H1 (cell line): ENCODE results near the gene MORN4. TPM values are rescaled to one million over a fixed set of nuclear protein-coding genes. Genes with fewer than 3 reads are reported as not detected.

Experiments used
- ASH2L ChIP-seq: fragments of 200-600, 300-600 bp; sonication (generic); IDR thresholded peaks from one replicate; pipeline ENCODE4 v1.7.1; 2017; ENCODE audit warnings: low read length
- BRCA1 ChIP-seq: IDR thresholded peaks from 2 replicates; pipeline ENCODE4 v1.6.1; 2012; ENCODE audit warnings: low read depth, low read length, improper control_type of control experiment
- KDM4A ChIP-seq: IDR thresholded peaks from one replicate; pipeline ENCODE4 v1.7.1; 2012; ENCODE audit warnings: low read depth, mild to moderate bottlenecking, moderate library complexity, low read length, inconsistent platforms; ENCODE audit not compliant: severe bottlenecking
- NANOG ChIP-seq: IDR thresholded peaks from 2 replicates; pipeline ENCODE4 v1.6.1; 2011; ENCODE audit warnings: low read length, low read depth, mild to moderate bottlenecking, inconsistent platforms; ENCODE audit not compliant: insufficient read depth, poor library complexity, severe bottlenecking
- POLR2A ChIP-seq, 2 experiments: IDR thresholded peaks; 1 replicate in 1 of 2; 2 replicates in 1 of 2; pipeline ENCODE4 v1.6.1; 2011; ENCODE audit warnings: low read depth in 2 of 2, low read length in 2 of 2, mild to moderate bottlenecking in 2 of 2; ENCODE audit errors: control extremely low read depth in 1 of 2
- RFX5 ChIP-seq: IDR thresholded peaks from 2 replicates; pipeline ENCODE4 v1.6.1; 2011; ENCODE audit warnings: low read depth, low read length, improper control_type of control experiment, borderline replicate concordance
- RNF2 ChIP-seq: fragments of 200-900, 300-1000 bp; sonication (generic); IDR thresholded peaks from 2 replicates; pipeline ENCODE4 v1.7.1; 2016; ENCODE audit warnings: borderline replicate concordance, low read depth, mild to moderate bottlenecking, antibody characterized with exemption, low read length; ENCODE audit not compliant: poor library complexity, severe bottlenecking; ENCODE audit errors: missing control alignments
- polyA plus RNA-seq, 7 experiments: library from polyadenylated mRNA; depleted of rRNA in 3 of 7; stranded (reverse) in 5 of 7; unstranded in 2 of 7; fragments of >200 nt in 5 of 7; fragments of 200-250 nt in 2 of 7; gene quantifications; 1 replicate in 5 of 7; 2 replicates in 1 of 7; 4 replicates in 1 of 7; pipeline versions ENCODE4 v1.2.1 to v1.2.3, GENCODE V29; 2011 to 2013; ENCODE audit warnings: missing spikeins in 2 of 7, mixed read lengths in 2 of 7
- total RNA-seq: library from RNA; stranded (reverse); fragmentation: NEBNext Ultra II Directional; extraction: Animal tissue kit (Norgen Biotek cat#: 25700); gene quantifications from 2 replicates; pipeline ENCODE4 v1.2.1, GENCODE V29; 2021
- TF ChIP-seq, protein P1 (sequence below): fragments of 300-600 bp; sonication (generic); IDR thresholded peaks from 2 replicates; pipeline ENCODE4 v1.7.1; 2012; ENCODE audit warnings: low read length, moderate library complexity, mild to moderate bottlenecking, inconsistent platforms; ENCODE audit not compliant: insufficient replicate concordance

MORN4 gene
- total and polyA plus RNA-seq, 2 of the 8 experiments (the other 6 are each of a cell fraction or from before 2014, with no cell fraction given): 13.6 to 22.0 TPM

DNA sequence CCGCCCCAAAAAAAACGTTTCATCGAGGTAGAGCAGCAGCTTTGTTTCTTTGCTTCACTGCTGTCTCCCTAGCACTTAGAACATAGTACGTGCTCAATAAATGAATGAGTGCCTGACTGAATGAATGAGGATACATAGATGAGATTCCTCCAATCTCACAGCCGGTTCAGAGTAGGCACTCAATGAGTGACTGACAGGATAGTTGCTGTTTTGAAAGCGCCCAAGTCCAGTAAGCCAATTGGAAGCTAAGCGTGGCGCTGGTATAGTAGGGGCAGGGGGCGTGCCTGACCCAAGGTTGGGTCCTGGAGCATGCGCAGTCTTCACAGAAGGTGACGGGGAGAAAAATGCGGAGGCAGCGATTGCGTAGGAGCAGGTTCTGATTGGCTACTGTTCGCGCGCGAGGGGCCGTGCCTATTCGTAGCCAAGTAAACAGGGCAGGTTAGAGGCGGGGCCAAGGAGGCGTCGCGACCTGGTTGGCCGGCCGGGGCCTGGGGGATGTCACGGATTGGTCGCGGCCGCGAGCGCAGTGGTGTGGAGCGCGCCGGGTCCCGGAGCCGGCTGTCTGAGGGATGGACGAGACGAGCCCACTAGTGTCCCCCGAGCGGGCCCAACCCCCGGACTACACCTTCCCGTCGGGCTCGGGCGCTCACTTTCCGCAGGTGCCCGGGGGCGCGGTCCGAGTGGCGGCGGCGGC is 7.0 kb upstream of the MORN4 start, which contains the start of gene PI4K2A (continued):
- TF ChIP-seq, protein P1, sequence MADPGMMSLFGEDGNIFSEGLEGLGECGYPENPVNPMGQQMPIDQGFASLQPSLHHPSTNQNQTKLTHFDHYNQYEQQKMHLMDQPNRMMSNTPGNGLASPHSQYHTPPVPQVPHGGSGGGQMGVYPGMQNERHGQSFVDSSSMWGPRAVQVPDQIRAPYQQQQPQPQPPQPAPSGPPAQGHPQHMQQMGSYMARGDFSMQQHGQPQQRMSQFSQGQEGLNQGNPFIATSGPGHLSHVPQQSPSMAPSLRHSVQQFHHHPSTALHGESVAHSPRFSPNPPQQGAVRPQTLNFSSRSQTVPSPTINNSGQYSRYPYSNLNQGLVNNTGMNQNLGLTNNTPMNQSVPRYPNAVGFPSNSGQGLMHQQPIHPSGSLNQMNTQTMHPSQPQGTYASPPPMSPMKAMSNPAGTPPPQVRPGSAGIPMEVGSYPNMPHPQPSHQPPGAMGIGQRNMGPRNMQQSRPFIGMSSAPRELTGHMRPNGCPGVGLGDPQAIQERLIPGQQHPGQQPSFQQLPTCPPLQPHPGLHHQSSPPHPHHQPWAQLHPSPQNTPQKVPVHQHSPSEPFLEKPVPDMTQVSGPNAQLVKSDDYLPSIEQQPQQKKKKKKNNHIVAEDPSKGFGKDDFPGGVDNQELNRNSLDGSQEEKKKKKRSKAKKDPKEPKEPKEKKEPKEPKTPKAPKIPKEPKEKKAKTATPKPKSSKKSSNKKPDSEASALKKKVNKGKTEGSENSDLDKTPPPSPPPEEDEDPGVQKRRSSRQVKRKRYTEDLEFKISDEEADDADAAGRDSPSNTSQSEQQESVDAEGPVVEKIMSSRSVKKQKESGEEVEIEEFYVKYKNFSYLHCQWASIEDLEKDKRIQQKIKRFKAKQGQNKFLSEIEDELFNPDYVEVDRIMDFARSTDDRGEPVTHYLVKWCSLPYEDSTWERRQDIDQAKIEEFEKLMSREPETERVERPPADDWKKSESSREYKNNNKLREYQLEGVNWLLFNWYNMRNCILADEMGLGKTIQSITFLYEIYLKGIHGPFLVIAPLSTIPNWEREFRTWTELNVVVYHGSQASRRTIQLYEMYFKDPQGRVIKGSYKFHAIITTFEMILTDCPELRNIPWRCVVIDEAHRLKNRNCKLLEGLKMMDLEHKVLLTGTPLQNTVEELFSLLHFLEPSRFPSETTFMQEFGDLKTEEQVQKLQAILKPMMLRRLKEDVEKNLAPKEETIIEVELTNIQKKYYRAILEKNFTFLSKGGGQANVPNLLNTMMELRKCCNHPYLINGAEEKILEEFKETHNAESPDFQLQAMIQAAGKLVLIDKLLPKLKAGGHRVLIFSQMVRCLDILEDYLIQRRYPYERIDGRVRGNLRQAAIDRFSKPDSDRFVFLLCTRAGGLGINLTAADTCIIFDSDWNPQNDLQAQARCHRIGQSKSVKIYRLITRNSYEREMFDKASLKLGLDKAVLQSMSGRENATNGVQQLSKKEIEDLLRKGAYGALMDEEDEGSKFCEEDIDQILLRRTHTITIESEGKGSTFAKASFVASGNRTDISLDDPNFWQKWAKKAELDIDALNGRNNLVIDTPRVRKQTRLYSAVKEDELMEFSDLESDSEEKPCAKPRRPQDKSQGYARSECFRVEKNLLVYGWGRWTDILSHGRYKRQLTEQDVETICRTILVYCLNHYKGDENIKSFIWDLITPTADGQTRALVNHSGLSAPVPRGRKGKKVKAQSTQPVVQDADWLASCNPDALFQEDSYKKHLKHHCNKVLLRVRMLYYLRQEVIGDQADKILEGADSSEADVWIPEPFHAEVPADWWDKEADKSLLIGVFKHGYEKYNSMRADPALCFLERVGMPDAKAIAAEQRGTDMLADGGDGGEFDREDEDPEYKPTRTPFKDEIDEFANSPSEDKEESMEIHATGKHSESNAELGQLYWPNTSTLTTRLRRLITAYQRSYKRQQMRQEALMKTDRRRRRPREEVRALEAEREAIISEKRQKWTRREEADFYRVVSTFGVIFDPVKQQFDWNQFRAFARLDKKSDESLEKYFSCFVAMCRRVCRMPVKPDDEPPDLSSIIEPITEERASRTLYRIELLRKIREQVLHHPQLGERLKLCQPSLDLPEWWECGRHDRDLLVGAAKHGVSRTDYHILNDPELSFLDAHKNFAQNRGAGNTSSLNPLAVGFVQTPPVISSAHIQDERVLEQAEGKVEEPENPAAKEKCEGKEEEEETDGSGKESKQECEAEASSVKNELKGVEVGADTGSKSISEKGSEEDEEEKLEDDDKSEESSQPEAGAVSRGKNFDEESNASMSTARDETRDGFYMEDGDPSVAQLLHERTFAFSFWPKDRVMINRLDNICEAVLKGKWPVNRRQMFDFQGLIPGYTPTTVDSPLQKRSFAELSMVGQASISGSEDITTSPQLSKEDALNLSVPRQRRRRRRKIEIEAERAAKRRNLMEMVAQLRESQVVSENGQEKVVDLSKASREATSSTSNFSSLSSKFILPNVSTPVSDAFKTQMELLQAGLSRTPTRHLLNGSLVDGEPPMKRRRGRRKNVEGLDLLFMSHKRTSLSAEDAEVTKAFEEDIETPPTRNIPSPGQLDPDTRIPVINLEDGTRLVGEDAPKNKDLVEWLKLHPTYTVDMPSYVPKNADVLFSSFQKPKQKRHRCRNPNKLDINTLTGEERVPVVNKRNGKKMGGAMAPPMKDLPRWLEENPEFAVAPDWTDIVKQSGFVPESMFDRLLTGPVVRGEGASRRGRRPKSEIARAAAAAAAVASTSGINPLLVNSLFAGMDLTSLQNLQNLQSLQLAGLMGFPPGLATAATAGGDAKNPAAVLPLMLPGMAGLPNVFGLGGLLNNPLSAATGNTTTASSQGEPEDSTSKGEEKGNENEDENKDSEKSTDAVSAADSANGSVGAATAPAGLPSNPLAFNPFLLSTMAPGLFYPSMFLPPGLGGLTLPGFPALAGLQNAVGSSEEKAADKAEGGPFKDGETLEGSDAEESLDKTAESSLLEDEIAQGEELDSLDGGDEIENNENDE: no peak
- TF ChIP-seq KDM4A (no peak), RNF2 (no peak), ASH2L (no peak), POLR2A (IDR thresholded peaks at IDR 0.05; ENCODE audit: control extremely low read depth in 1 of 2, low read depth in 2 of 2, low read length in 2 of 2) (peak in 1 of 2 experiments; percentile 86; a peak in 1 of 3 replicates), BRCA1 (no peak), RFX5 (peak; percentile 44; the same call in 1 of the 2 replicates), NANOG (no peak)
